Measurements from ENCODE around the gene TRMT5. TPM values are rescaled to one million over a fixed set of nuclear protein-coding genes. Genes with fewer than 3 reads are reported as not detected.

The TRMT5 gene
- total and polyA plus RNA-seq, 2 donors from 2014 or later, result 5.6 to 17.5 TPM

- no peak overlapping the region for H3K4me3 ChIP-seq (ENCODE audit: low read length in 3 of 3)
- no peak overlapping the region for H3K27ac ChIP-seq (ENCODE audit: low read depth in 2 of 2, low read length in 2 of 2)
- no peak for TF ChIP-seq CTCF (IDR thresholded peaks at IDR 0.05; ENCODE audit: borderline replicate concordance, extremely low read depth, insufficient read depth)
- no peak overlapping the region for H3K9ac ChIP-seq (ENCODE audit: low read length in 3 of 3)
- intact Hi-C loops (cut with DNase I), result no loop called here
- H3K4me1 ChIP-seq (ENCODE audit: control insufficient read depth in 2 of 3, insufficient read depth in 2 of 3, low read depth in 1 of 3, low read length in 3 of 3), result peaks cover 4 to 8% (median 5%) of the 10 kb centered on the region in 3 donors
- no peaks in the 10 kb centered on the region for H3K27me3 ChIP-seq (ENCODE audit: control insufficient read depth, insufficient read depth, low read length)
- DNase-seq (peak in 1 of 5 donors; percentile 32), FAIRE-seq (no peak)
- H3K9me3 ChIP-seq (ENCODE audit: control insufficient read depth in 2 of 3, insufficient read depth in 1 of 3, low read length in 3 of 3), result no peaks in the 10 kb centered on the region
- peaks cover 0 to 5% (median 3%) of the 10 kb centered on the region in 3 donors for H3K36me3 ChIP-seq (ENCODE audit: control insufficient read depth in 2 of 3, insufficient read depth in 3 of 3, low read length in 3 of 3)
Observed at GRCh38 chr14:60975551-60975950, 5.3 kb downstream of the TRMT5 start.

- FAIRE-seq (no peak), DNase-seq (no peak)
- H3K4me3 ChIP-seq (ENCODE audit: low read length in 3 of 3), result no peak overlapping the region
- H3K4me1 ChIP-seq (ENCODE audit: control insufficient read depth in 2 of 3, insufficient read depth in 2 of 3, low read depth in 1 of 3, low read length in 3 of 3), result peaks cover 0 to 3% (median 0%) of the 10 kb centered on the region in 3 donors
- TF ChIP-seq CTCF (IDR thresholded peaks at IDR 0.05; ENCODE audit: borderline replicate concordance, extremely low read depth, insufficient read depth), result no peak
- H3K27me3 ChIP-seq (ENCODE audit: control insufficient read depth, insufficient read depth, low read length), result no peaks in the 10 kb centered on the region
- intact Hi-C loops (cut with DNase I), result no loop called here
- H3K27ac ChIP-seq (ENCODE audit: low read depth in 2 of 2, low read length in 2 of 2), result no peak overlapping the region
- H3K36me3 ChIP-seq (ENCODE audit: control insufficient read depth in 2 of 3, insufficient read depth in 3 of 3, low read length in 3 of 3), result peaks cover 0 to 5% (median 3%) of the 10 kb centered on the region in 3 donors
- no peaks in the 10 kb centered on the region for H3K9me3 ChIP-seq (ENCODE audit: control insufficient read depth in 2 of 3, insufficient read depth in 1 of 3, low read length in 3 of 3)
- H3K9ac ChIP-seq (ENCODE audit: low read length in 3 of 3), result no peak overlapping the region
Observed at GRCh38 chr14:60974090-60974651, 6.7 kb downstream of the TRMT5 start.

GRCh38 chr14:60973070-60973469 lies 7.8 kb downstream of the TRMT5 start:
- Histone ChIP-seq H3K9ac (ENCODE audit: low read length in 3 of 3) (no peak overlapping the region), H3K36me3 (ENCODE audit: control insufficient read depth in 2 of 3, insufficient read depth in 3 of 3, low read length in 3 of 3) (peaks cover 0 to 5% (median 3%) of the 10 kb centered on the region in 3 donors), H3K27ac (ENCODE audit: low read depth in 2 of 2, low read length in 2 of 2) (no peak overlapping the region), H3K4me3 (ENCODE audit: low read length in 3 of 3) (no peak overlapping the region), H3K4me1 (ENCODE audit: control insufficient read depth in 2 of 3, insufficient read depth in 2 of 3, low read depth in 1 of 3, low read length in 3 of 3) (peaks cover 0 to 3% (median 0%) of the 10 kb centered on the region in 3 donors), H3K27me3 (ENCODE audit: control insufficient read depth, insufficient read depth, low read length) (no peaks in the 10 kb centered on the region), H3K9me3 (ENCODE audit: control insufficient read depth in 2 of 3, insufficient read depth in 1 of 3, low read length in 3 of 3) (no peaks in the 10 kb centered on the region)
- FAIRE-seq, result no peak
- DNase-seq, result no peak
- TF ChIP-seq CTCF (IDR thresholded peaks at IDR 0.05; ENCODE audit: borderline replicate concordance, extremely low read depth, insufficient read depth), result no peak
- intact Hi-C loops (cut with DNase I), result no loop called here

- no peak overlapping the region for H3K4me3 ChIP-seq (ENCODE audit: low read length in 3 of 3)
- intact Hi-C loops (cut with DNase I), result no loop called here
- TF ChIP-seq CTCF (IDR thresholded peaks at IDR 0.05; ENCODE audit: borderline replicate concordance, extremely low read depth, insufficient read depth), result no peak
- no peaks in the 10 kb centered on the region for H3K27me3 ChIP-seq (ENCODE audit: control insufficient read depth, insufficient read depth, low read length)
- no peak for FAIRE-seq
- DNase-seq, result no peak
- no peak overlapping the region for H3K9ac ChIP-seq (ENCODE audit: low read length in 3 of 3)
- no peaks in the 10 kb centered on the region for H3K4me1 ChIP-seq (ENCODE audit: control insufficient read depth in 2 of 3, insufficient read depth in 2 of 3, low read depth in 1 of 3, low read length in 3 of 3)
- H3K27ac ChIP-seq (ENCODE audit: low read depth in 2 of 2, low read length in 2 of 2), result no peak overlapping the region
- peaks cover 0 to 5% (median 3%) of the 10 kb centered on the region in 3 donors for H3K36me3 ChIP-seq (ENCODE audit: control insufficient read depth in 2 of 3, insufficient read depth in 3 of 3, low read length in 3 of 3)
- H3K9me3 ChIP-seq (ENCODE audit: control insufficient read depth in 2 of 3, insufficient read depth in 1 of 3, low read length in 3 of 3), result no peaks in the 10 kb centered on the region
Observed at GRCh38 chr14:60972295-60972694, 8.6 kb downstream of the TRMT5 start.
